HG02973 (cell line): ENCODE results near the gene FCMR.
"Not testable (repeated sequence)": the region's sequence is repeated elsewhere in the genome, so short reads cannot be mapped to it uniquely, and the experiment has no call there.

Experiments used
- ATAC-seq: cut with Tn5 transposase; IDR thresholded peaks from one replicate; pipeline ENCODE4 v1.9.1; 2021; ENCODE audit warnings: moderate library complexity; ENCODE audit not compliant: unreplicated experiment

Gene FCMR

DNA sequence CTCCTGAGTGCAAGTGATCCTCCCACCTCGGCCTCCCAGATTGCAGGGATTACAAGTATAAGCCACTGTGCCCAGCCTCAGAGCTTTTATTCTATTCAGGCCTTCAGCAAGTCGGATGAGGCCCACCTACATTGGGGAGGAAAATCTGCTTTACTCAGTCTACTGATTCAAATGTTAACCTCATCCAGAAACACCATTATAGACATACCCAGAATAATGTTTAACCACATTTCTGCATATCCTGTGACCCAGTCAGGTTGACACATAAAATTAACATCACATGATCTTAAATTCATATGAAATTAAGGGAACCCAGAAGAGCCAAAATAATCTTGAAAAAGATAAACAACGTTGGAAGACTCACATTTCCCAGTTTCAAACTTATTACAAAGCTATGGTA is 41.4 kb downstream of the FCMR start:
- ATAC-seq = no peak

DNA sequence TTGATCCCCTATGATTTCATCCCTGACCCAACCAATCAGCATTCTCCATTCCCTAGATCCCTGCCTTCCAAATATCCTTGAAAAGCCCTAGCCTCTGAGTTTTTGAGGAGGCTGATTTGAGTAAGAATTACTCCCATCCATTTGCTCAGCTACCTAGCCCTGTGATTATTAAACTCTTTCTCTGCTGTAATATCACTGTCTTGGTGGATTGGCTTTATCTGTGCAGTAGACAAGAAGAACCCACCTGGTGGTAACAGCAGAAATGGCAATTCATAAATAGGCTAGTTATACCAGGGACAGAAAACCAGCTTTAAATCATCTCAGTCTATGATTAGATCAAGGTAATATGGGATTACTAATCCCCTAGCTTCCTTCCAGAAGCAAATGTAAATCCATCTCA is 43.3 kb downstream of the FCMR start:
- no peak for ATAC-seq

DNA sequence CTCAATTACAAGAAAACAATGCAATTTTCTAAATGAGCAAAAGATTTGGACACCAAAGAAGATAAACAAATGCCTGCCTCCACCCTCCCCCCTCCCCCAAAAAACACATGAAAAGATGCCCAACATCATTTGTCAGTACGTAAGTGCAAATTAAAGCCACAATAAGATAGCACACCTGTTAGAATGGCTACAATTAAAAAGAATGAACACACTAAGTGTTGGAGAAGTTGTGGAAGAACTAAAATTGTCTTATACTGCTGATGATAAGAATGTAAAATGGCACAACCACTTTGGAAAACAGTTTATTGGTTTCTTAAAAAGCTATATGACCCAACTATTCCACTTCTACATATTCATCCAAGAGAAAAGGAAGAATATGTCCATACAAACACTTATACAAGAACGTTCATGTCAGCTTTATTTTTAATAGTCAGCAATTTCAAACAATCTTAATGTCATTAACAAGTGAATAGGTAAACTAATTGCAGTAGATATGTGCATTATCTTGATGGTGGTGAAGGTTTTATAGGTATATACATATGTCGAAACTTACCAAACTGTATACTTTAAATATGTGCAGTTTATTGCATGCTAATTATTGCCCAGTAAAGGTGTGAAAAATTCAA is 45.9 kb downstream of the FCMR start:
- no peak for ATAC-seq

DNA sequence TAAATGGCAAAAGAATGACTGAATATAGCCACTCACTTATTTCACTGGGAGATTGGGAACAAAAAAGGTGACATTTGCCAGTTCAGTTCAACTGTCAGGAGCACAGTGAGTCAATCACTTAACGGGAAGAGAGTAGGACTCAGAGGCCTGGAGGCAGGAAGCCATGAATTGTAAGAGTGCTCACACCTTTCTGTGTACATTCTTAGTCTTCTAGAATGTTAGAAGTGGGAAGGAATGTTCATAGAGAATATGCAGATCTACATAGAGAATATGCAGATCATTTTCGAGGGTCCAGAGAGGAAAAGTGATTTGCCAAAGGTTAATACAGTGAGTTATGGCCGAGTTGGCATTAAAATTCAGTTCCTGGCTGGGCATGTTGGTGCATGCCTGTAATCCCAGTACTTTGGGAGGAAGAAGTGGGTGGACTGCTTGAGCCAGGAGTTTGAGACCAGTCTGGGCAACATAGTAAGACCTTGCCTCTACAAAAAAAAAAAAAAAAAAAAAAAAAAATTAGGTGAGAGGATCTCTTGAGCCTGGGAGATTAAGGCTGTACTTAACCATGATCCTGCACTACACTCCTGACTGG is 48.0 kb downstream of the FCMR start:
- ATAC-seq = no peak

DNA sequence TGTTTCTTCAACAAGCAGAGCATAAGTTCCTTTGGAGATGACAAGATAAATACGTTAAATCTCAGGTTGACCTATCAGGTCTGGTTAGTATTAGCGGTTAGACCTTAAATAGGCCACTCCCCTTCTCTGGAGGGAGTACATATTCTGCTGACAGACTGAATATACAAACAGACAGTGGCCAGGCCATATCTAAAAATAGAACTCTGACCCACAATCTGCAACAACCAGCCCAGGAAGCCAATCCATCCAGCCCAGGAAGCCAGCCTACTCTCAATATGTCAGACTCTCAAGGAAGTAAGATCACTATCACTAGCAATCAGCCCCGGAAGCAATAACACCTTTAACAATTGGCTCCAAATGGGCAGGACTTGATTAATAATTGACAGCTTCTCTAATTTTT is 49.6 kb downstream of the FCMR start:
- no peak for ATAC-seq

DNA sequence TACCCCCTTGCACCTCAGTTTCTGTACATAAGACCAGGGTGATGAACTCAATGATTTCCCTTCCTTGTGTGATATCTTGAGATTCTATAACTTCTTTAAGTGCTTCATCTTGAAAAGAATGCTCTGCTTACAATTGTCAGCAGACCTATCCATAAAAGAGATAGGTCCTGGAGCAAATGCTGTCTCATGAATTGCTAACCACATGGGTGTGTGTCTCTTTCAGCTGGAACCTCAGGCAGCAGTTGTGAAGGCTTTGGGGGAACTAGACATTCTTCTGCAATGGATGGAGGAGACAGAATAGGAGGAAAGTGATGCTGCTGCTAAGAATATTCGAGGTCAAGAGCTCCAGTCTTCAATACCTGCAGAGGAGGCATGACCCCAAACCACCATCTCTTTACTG is 53.5 kb downstream of the FCMR start:
- no peak for ATAC-seq

DNA sequence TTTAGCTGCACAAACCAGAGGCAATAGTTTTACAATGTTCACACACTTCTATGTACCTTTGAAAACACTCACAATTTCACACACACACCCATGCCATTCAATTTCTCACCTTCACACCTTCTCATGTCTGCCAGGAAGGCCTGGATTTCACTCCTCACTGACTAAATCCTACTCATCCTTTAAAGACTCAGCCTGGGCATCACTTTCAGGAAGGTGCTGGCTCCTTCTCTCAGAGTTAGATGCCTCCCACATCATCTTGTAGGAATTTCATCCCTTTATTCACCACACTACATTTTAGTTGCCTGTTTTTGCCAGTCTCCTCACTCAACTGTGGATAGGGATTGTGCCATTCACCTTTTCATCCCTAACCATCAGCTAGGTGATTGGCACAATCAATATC is 54.0 kb downstream of the FCMR start:
- no peak for ATAC-seq

DNA sequence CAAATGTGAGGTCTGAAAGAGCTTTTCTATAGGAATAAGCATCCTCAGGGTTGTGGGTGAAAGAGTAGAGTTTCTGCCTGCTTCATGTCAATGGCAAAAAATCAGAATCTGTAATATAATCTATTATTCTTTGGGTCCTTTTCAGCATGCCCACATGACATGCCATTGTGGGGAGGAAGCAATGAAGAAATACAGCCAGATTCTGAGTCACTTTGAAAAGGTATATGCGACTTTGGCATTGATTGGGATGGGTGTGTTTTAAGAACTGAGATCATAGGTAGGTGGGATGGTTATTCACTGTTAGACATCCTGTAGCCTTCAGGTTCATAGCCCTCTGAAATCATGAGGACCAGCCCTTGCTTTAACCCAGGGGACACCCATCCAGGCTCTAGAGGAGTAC is 54.5 kb downstream of the FCMR start:
- no peak for ATAC-seq

DNA sequence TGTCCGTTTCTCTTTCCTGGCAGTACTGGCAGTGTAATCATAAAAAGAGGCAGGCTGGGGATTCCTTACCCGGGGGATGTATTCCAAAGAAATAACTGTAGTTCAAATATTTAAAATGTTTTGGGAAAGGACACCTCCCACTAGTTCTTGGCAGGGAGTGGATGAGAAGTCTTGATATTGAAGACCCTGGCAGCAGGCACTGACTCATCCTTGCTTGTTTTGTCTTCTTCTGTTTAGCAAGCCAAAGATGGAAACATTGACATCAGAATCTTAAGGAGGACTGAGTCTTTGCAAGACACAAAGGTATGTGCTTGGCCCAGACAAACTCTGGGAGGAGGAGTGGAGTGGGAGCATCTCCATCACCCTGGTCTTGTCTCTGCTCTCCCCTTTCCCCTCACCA is 55.7 kb downstream of the FCMR start:
- no peak for ATAC-seq

DNA sequence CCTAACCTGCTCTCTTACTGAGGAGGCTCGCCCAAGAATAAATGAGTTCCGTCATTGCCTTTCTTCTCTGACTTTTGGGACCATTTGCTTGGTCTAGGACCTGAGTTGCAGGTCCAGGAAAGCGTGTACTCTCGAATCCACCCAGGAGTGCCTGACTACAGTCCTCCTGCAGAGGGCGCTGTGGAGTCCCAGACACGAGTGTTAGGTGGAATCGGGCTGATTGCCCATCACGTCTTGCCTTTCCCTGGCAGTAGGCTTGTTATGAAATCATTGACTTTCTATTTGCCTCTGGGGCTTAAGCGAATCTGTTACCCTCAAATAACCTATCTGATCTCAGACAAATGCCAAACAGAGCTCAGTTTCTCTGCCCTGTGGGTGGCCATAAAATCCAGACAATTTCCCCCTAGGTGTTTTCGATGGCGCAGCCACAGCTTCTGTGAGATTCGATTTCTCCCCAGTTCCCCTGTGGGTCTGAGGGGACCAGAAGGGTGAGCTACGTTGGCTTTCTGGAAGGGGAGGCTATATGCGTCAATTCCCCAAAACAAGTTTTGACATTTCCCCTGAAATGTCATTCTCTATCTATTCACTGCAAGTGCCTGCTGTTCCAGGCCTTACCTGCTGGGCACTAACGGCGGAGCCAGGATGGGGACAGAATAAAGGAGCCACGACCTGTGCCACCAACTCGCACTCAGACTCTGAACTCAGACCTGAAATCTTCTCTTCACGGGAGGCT is 56.6 kb downstream of the FCMR start, which contains the start of gene IL20:
Gene IL20 (plus strand): TSS at position 685 of the 733 bp plus-strand sequence. CDS start 230 bp downstream, outside the sequence.
- no peak for ATAC-seq

DNA sequence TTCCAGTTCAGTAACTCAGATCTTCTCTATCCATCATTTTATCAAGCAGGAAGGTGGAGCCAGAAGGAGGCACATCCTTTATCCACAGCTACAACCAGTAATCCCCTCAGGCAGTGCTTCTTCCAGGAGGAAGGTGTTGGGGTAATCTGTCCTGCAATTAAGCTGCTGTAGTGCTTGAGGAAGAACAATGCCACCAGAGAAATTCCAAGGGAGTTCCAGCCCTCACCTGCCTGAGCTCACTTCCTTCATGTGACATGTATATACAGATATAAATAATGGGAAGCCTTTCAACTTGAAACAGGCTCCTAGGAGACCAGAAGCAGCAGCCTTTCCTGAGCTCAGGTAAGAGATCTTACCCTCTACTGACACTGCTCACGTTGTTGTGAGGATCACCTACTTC is 58.5 kb downstream of the FCMR start:
- ATAC-seq = no peak

DNA sequence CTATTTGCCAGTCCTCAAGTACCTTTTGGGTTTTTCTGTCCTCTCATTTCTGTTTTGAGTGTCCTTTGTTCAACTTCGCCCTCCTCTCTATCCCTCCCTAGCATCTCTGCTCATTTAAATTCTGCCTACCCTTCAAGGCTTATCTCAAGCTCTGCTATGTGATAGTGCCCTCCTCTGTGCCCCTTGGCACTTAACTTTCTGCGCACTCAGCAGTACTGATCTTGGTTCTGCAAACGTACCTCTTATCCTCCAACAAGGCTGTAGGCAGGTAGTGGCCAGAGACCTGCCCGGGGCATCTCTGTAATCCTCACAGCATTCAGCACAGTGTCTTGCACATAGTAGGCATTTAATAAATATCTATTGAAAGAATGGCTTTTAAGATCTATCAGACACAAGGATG is 61.6 kb downstream of the FCMR start:
- ATAC-seq = no peak

DNA sequence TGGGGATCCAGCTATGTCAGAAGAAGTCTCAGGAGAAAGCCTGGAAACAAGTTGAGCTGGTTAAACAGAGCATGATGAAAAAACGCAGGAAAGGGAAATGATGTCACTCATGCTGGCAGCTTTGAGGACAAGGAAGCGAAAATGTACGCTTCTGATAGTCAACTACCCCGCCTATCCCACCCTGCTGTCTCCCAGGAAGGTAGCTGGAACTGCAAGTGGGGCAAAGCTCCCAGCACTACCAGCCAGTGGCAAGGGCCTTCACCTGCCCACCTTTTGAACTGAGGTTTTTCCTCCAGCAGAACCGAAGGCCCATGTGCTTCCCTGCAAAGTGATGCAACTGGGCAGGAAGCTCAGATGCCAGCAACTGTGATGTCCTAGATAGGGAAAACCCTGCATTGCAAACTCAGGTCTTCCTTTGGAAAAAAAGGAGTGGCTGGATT is 62.6 kb downstream of the FCMR start:
- ATAC-seq = no peak

DNA sequence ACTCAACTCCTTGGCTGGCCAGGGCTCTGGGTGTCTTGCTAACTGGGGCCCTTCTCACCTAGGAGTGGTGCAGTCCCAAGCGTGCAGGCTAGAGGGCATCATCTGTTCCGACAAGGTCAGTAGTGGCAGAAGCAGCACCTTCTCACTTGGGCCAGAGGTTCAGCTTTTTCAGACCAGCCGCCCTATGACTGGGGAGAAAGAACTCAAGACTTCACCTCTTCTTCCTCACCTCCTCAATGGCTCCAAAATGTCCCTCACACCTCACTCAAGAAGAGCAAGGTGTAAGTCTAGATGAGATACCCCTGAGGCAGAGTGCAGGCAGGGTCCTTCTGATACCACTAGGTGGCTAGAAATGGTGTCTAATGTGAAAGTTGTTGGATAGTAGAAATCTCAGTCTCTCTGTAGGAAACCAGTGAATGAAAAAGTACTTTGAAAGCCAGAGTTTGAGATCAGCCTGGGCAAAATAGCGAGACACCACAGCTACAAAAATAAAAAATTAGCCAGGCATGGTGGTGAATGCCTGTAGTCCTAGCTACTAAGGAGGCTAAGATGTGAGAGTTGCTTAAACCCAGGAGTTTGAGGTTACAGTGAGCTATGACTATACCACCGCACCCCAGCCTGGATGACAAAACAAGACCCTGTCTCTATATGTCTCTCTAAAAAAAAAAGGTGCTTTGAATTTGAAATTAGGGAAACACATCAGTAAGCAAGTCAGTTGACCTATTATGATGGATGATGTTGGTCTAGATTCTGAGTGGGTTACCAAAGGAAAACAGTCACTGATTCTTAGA is 64.9 kb downstream of the FCMR start:
- ATAC-seq = no peak

DNA sequence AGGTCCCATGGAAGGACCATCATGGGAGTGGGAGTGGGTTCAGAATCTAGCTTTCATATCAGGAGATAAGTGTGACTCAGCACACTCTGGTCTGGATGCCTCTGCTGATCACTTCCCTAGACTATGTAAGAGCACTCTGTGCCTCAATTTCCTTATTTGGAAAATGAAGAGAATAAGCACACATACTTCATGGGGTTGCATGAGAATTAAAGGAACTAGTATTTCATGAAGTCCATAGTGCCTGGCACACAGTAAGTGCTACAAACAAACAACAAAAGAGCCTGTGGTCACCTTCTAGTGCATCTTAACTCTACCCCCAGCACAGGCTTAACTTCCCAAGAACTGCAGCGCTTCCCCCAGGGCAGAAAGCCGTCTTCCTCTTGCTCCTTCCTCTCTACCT is 65.9 kb downstream of the FCMR start:
- no peak for ATAC-seq

DNA sequence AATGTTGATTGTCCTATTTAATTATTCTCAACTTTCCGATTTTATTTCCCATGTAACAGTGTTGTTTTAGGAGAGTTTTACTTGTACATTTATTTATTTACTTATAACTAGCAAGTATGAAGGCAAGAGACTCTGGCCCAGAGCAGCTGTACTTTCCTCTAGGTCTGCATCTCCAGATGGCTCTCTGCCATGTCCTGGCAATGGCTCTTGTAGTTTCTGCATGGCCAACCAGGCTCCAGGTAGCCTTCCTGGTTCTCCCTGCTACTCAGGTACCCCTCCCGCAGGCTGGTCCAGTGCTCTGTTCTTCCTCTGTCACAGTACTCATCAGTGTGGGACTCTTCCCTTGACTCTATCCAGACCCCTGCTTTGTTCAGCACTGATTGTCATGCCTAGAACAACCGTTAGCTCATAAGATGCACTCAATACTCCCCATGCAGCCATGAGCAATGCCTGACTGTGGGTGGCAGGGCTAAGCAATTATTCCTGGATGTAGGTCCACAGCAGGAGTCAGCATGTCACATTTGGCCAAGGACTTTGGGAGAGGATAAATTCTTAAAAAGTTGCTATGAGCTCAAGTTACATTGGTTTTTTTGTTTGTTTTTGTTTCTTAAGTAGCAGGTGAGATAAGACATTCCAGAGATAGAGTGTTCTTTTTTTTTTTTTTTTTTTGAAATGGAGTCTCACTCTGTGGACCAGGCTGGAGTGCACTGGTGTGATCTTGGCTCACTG is 67.2 kb downstream of the FCMR start:
- ATAC-seq = no peak

DNA sequence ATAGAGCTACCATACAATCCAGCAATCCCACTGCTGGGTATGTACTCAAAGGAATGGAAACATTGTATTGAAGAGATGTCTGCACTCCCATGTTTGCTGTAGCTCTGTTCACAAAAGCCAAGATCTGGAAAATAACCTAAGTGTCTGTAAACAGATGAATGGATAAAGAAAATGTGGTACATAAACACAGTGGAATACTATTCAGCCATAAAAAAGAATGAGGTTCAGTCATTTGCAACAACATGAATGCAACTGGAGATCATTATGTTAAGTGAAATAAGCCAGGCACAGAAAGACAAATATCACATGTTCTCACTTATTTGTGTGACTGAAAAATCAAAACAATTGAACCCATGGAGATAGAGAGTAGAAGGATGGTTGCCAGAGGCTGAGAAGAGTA is 68.0 kb downstream of the FCMR start:
- ATAC-seq = not testable (repeated sequence)
